ENCODE measurements around the gene INPP5K. TPM values are rescaled to one million over a fixed set of nuclear protein-coding genes. Genes with fewer than 3 reads are reported as not detected.
"Not testable (repeated sequence)": the region's sequence is repeated elsewhere in the genome, so short reads cannot be mapped to it uniquely, and the experiment has no call there.

INPP5K gene
- total and polyA plus RNA-seq, 2 donors (not counting 1 experiment from before 2014, with no cell fraction given), result 53.8 to 77.9 TPM

GRCh38 chr17:1454541-1454940 is 61.9 kb downstream of the INPP5K start:
- peak overlapping the region; percentile 86 for H3K27ac Mint-ChIP-seq
- no peak overlapping the region for H2AFZ ChIP-seq (ENCODE audit: insufficient read depth, low read depth, low read length, poor library complexity, severe bottlenecking)
- peaks cover 2 to 4% of the 10 kb centered on the region in 2 experiments for H3K36me3 ChIP-seq (replicated peaks in 1 of 2; ENCODE audit: control extremely low read depth in 1 of 2, control insufficient read depth in 1 of 2, extremely low read depth in 1 of 2, insufficient read depth in 2 of 2, low read length in 1 of 2)
- ChIA-PET POLR2A (interaction anchor here (1.2 kb wide), 1 partner anchor 61 kb away, joined by 3 read pairs; no protein-coding TSS in a partner anchor), CTCF (interaction anchor here (1.7 to 4.7 kb wide), 3 partner anchors 61 to 176 kb away, joined by 4 to 32 read pairs (median 13); partner anchors contain the start of gene INPP5K)
- H3K4me1 ChIP-seq (ENCODE audit: control insufficient read depth in 2 of 2, insufficient read depth in 2 of 2, low read length in 2 of 2), result peaks cover 15 to 22% of the 10 kb centered on the region in 2 donors
- peak overlapping the region; percentile 97 for H3K4me3 Mint-ChIP-seq
- H3K79me2 ChIP-seq (ENCODE audit: control insufficient read depth, insufficient read depth, low read length), result peaks cover 74% of the 10 kb centered on the region
- DNase-seq (no peak), ATAC-seq (ENCODE audit: low read depth) (no peak)
- no peak for TF ChIP-seq EZH2 (IDR thresholded peaks at IDR 0.05; ENCODE audit: borderline replicate concordance, insufficient read depth, low read depth, low read length, poor library complexity, severe bottlenecking)
- no peak for TF ChIP-seq CTCF (IDR thresholded peaks at IDR 0.05)
- no peaks in the 10 kb centered on the region for H3K9me3 Mint-ChIP-seq (ENCODE audit: insufficient read depth)
- no peaks in the 10 kb centered on the region for H3K9me3 ChIP-seq (ENCODE audit: control extremely low read depth in 1 of 3, control insufficient read depth in 2 of 3, insufficient read depth in 1 of 3, low read length in 2 of 3)
- peaks cover 0 to 3% (median 0%) of the 10 kb centered on the region in 4 experiments for H3K27me3 ChIP-seq (replicated peaks in 1 of 4; ENCODE audit: control extremely low read depth in 1 of 4, control insufficient read depth in 3 of 4, insufficient read depth in 4 of 4, low read length in 3 of 4)
- H4K20me1 ChIP-seq (ENCODE audit: control insufficient read depth, insufficient read depth, low read length, poor library complexity, severe bottlenecking), result peaks cover 55% of the 10 kb centered on the region
- H3K4me1 Mint-ChIP-seq, result peaks cover 43% of the 10 kb centered on the region
- peak overlapping the region in 1 of 2 donors; percentile 97 for H3K27ac ChIP-seq (ENCODE audit: low read length in 2 of 2)
- H3K4me3 ChIP-seq (ENCODE audit: control extremely low read depth in 1 of 5, extremely low read depth in 1 of 5, insufficient read depth in 1 of 5, low read depth in 2 of 5, low read length in 4 of 5), result peak overlapping the region in 4 of 5 experiments; percentile 68 to 94 (median 84)
- intact Hi-C loops (cut with micrococcal nuclease), result no loop called here
- H3K4me2 ChIP-seq (replicated peaks; ENCODE audit: low read depth, low read length, poor library complexity, severe bottlenecking), result peak overlapping the region; percentile 82
- peaks cover under 1% of the 10 kb centered on the region for H3K27me3 Mint-ChIP-seq
- WGBS (ENCODE audit: insufficient coverage), result 99% methylated on average over 7 of the region's 9 CpGs
- peak overlapping the region; percentile 91 for H3K9ac ChIP-seq (ENCODE audit: low read length)

GRCh38 chr17:1453694-1454093 is 62.7 kb downstream of the INPP5K start:
- H4K20me1 ChIP-seq (ENCODE audit: control insufficient read depth, insufficient read depth, low read length, poor library complexity, severe bottlenecking), result peaks cover 63% of the 10 kb centered on the region

More at GRCh38 chr17:1453694-1454093, 62.7 kb downstream of the INPP5K start:
- H2AFZ ChIP-seq (ENCODE audit: insufficient read depth, low read depth, low read length, poor library complexity, severe bottlenecking); H3K4me3 ChIP-seq (ENCODE audit: control extremely low read depth in 1 of 5, extremely low read depth in 1 of 5, insufficient read depth in 1 of 5, low read depth in 2 of 5, low read length in 4 of 5); DNase-seq; H3K27ac ChIP-seq (ENCODE audit: low read length in 2 of 2); ATAC-seq (ENCODE audit: low read depth); H3K9me3 ChIP-seq (ENCODE audit: control extremely low read depth in 1 of 3, control insufficient read depth in 2 of 3, insufficient read depth in 1 of 3, low read length in 2 of 3); H3K27ac Mint-ChIP-seq; H3K9ac ChIP-seq (ENCODE audit: low read length); H3K4me2 ChIP-seq (replicated peaks; ENCODE audit: low read depth, low read length, poor library complexity, severe bottlenecking); H3K36me3 ChIP-seq (replicated peaks in 1 of 2; ENCODE audit: control extremely low read depth in 1 of 2, control insufficient read depth in 1 of 2, extremely low read depth in 1 of 2, insufficient read depth in 2 of 2, low read length in 1 of 2); H3K27me3 Mint-ChIP-seq; H3K27me3 ChIP-seq (replicated peaks in 1 of 4; ENCODE audit: control extremely low read depth in 1 of 4, control insufficient read depth in 3 of 4, insufficient read depth in 4 of 4, low read length in 3 of 4); H3K9me3 Mint-ChIP-seq (ENCODE audit: insufficient read depth); intact Hi-C loops (cut with micrococcal nuclease): not testable (repeated sequence)
- Histone ChIP-seq H3K79me2 (ENCODE audit: control insufficient read depth, insufficient read depth, low read length) (peaks cover 83% of the 10 kb centered on the region), H3K4me1 (ENCODE audit: control insufficient read depth in 2 of 2, insufficient read depth in 2 of 2, low read length in 2 of 2) (peaks cover 15 to 24% of the 10 kb centered on the region in 2 donors)
- POLR2A ChIA-PET, result interaction anchor here (0.6 kb wide), 1 partner anchor 645 kb away, joined by 4 read pairs; no protein-coding TSS in a partner anchor
- peak overlapping the region; percentile 52 for H3K4me3 Mint-ChIP-seq
- CTCF ChIA-PET, result interaction anchor here (1.7 to 4.7 kb wide), 3 partner anchors 62 to 176 kb away, joined by 4 to 32 read pairs (median 13); partner anchors contain the start of gene INPP5K
- H3K4me1 Mint-ChIP-seq, result peaks cover 50% of the 10 kb centered on the region
- 98% methylated on average over 7 of the region's 11 CpGs for WGBS (ENCODE audit: insufficient coverage)

All from B cell (primary cell).